AML-193 (cell line): ENCODE results near the gene MAML1.
"Not testable (repeated sequence)": the region's sequence is repeated elsewhere in the genome, so short reads cannot be mapped to it uniquely, and the experiment has no call there.

Experiments
- DNase-seq, 2 experiments: peaks; one replicate each; lab custom pipeline; 2025; lab: John Stamatoyannopoulos, UW

MAML1 gene

GRCh38 chr5:179734536-179735164 is 2.0 kb downstream of the MAML1 start:
- DNase-seq: no peak

DNA sequence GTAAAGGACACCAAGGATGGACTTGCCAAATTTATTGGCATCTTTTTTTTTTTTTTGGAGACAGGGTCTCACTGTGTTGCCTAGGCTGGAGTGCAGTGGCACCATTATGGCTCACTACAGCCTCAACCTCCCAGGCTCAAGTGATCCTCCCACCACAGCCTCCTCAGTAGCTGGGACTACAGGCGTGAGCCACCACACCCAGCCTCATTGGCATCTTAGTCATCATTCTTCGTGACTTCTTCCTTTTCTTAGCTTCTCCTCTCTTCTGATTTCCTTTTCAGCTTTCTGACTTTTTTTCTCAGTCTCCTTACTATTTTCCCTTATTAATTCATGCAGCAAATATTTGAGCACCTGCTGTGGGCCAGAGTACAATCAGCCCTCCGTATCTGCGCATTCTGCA is 6.1 kb downstream of the MAML1 start:
- no peak for DNase-seq

- not testable (repeated sequence) for DNase-seq
Observed at GRCh38 chr5:179744106-179744505, 11.5 kb downstream of the MAML1 start.

DNA sequence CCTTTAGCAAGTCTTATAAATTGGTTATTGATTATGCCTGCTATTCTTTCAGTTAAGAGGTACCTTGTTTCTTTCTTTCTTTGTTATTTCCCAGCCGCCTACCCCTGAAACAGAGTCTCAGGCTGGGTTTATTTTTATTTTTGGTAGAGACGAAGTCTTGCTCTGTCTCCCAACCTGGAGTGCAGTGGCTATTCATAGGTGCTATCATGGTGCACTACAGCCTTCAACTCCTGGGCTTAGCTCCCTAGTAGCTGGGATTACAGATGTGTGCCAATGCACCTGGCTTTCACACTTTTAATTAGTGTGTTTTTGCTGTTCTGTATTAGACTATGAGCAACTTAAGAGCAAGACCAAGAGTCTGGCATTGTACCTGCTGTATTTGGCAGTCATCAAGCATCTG is 14.2 kb downstream of the MAML1 start:
- DNase-seq: no peak

- no peak for DNase-seq
Observed at GRCh38 chr5:179747811-179748210, 15.2 kb downstream of the MAML1 start.

GRCh38 chr5:179749857-179750508 is 17.4 kb downstream of the MAML1 start:
- DNase-seq: no peak

- DNase-seq: no peak
Observed at GRCh38 chr5:179753971-179754370, 21.3 kb downstream of the MAML1 start.

- DNase-seq: no peak
Observed at GRCh38 chr5:179755022-179755421, 22.4 kb downstream of the MAML1 start.

DNA sequence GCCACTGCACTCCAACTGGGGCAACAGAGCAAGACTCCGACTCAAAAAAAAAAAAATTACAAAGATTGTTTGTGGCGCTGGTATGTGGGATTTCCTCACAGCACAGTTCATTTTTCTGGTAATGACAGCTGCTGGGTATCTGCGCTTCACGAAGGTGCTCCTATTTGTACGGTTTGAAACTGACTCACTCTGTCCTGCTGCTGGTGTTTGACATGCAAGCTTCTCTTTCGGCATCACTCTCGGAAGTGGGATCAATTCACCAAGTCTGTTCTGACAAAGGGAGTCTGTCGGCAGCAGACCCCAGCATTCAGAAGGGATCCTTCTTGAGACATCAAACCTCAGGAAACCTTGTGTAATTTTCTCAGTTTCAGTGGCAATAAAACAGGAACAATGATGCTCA is 26.3 kb downstream of the MAML1 start:
- peak; percentile 21 to 42 for DNase-seq

- no peak for DNase-seq
Observed at GRCh38 chr5:179759581-179760551, 27.2 kb downstream of the MAML1 start.

DNA sequence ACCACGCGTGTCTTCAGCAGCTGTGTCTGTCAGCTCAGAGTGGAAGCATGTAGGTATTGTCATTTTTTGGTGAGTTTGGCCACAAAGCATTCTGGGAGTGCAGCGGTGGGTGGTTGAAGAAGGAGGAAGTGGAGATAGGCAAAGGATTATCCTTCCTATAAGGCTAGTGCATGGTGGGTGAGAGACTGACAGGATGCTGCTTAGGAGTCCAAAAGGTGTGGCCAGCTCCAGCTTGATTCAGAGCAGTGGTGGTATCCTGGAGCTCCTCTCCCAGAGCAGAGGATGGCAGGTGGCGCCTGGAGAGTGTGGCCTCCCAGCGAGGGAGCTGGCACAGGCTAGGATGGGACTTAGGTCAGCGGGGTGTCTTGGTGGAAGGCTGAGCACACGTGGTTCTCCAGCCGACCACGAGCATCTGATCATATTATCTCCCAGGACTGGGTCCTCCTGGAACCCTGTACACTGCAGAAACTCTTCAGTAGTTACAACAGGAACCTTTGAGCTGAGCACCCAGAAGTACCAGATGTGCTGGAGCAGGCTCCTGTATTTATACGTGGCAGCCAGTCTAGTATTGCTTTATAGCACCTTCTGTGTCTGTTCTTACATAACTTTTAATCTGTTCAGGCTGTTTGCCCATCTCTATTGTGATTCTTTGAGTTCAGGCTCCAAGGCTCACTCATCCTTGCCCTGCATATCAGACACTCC is 29.6 kb downstream of the MAML1 start:
- peak; percentile 50 to 60 for DNase-seq

GRCh38 chr5:179762781-179763176 is 30.2 kb downstream of the MAML1 start:
- no peak for DNase-seq

DNA sequence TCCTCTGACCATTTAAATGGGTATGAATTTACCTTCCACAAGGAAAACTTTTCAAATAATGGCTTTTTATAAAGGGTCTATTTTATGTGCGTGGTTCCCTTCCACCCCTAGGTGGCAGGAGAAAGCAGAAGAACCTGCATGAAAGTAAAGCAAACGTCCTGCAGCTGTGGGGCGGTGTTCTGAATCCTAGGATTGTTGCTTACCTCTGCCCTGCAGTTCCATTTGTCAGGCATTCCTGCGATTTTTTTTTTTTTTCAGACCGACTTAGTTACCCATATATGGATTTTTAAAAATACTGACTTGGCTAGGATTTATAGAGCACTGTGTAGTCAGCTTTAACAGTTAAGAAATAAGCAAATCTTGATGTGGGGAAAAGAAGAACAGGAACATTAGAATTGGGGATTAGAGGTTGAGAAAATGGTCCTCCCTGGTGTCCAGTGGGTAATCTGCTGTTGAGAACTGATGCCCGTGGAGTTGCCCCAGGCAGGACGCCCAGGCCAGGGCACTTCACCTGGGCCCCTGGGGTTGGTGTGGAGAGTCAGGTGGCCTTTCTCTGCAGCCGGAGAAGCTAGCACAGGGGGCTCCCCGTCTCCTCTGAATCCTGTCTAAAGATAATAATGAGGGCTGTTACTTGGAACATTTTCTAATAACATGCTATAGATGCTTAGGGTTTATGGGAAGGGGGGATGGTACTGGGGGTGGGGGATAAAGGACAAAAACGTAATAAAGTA is 30.8 kb downstream of the MAML1 start:
- peak; percentile 55 to 63 for DNase-seq

DNA sequence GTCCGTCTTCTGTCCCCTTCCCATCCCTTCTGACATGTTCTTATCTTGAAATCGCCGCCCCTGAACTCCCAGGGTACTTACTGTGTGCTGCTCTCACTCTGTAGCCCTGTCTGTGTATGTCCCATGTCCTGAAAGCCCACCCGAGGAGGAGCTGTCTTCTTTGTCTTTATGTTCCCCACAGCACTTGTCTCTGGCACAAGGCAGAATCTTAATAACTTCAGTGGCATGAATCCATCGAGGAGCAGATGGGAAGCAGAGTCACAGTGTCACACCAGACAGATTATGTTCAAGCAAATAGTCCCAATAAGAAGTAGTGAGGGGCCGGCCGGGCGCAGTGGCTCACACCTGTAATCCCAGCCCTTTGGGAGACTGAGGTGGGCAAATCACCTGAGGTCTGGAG is 31.4 kb downstream of the MAML1 start:
- no peak for DNase-seq

- no peak for DNase-seq
Observed at GRCh38 chr5:179765400-179765799, 32.8 kb downstream of the MAML1 start.

DNA sequence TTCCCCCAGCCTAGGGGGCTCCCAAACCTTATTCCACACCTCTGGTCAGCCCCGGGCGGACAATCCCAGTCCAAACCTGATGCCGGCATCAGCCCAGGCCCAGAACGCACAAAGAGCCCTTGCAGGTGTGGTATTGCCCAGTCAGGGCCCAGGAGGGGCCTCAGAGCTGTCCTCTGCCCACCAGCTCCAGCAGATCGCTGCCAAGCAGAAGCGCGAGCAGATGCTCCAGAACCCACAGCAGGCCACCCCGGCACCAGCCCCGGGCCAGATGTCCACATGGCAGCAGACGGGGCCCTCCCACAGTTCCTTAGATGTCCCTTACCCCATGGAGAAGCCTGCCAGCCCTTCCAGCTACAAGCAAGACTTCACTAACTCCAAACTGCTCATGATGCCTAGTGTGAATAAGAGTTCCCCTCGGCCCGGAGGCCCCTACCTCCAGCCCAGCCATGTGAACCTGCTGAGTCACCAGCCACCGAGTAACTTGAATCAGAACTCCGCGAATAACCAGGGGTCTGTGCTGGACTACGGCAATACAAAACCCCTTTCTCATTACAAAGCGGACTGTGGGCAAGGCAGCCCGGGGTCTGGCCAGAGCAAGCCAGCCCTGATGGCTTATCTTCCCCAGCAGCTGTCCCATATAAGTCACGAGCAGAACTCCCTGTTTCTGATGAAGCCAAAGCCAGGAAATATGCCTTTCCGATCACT is 33.6 kb downstream of the MAML1 start:
- no peak for DNase-seq

DNA sequence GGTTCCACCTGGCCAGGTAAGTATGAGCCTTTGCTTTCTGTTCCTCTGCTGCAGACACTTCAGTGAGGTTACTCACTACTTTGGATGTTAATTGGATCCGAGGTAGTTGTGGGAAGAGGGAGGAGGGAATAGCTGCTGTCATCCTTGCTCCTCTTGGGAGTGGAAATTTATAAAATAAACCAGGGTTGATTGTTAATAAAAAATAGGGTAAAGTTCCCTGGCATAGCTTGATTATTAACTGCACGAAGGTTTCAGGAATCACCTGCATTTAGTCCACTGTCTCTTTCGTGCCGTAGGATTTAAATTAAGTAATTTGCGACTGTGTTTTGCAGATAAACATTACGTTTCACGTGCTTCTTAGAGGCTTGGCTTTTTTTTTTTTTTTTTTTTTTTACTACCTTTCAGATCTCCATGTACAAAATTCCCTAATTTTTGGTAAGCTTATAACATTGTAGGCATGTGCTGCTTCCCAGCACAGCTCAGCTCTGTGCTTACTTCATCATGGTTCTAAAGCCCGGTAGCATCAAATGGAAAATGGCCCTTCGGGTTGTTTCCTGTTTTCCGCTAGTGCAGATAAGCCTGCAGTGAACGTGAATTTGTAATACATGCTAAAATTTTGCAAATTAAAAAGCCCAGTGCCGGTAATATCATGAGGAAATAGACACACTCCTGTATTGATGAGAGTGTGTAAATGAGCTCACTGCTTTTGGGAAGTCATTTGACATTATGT is 34.3 kb downstream of the MAML1 start:
- DNase-seq: no peak

DNA sequence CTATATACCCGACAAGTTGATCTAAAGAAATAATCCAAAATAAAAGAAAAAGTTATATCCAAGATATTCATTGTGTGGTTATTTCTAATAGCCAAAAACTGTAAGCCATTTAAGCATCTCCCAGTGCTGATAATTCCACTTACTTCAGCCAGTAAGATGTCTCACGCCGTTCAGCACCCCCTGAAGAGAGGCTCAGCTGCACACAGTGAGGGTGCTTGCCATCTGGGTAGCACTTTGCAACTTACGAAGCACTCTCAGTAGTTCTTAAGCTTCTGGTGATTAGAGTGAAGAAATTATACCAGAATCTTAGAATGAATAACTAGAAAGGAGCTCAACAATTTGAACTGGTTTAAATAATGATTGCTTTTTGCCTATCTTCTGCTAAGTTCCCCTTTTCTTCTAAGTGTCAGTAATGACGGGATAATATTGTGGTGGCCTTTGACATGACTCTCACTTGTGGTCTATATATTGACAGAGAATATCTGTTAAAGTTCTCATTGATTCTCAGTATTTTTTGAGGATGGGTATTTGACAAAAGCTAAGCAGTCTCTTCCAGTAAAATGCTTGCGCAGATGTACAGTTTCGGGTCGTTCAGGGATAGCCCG is 35.0 kb downstream of the MAML1 start:
- peak in 1 of 2 experiments; percentile 11 for DNase-seq

DNA sequence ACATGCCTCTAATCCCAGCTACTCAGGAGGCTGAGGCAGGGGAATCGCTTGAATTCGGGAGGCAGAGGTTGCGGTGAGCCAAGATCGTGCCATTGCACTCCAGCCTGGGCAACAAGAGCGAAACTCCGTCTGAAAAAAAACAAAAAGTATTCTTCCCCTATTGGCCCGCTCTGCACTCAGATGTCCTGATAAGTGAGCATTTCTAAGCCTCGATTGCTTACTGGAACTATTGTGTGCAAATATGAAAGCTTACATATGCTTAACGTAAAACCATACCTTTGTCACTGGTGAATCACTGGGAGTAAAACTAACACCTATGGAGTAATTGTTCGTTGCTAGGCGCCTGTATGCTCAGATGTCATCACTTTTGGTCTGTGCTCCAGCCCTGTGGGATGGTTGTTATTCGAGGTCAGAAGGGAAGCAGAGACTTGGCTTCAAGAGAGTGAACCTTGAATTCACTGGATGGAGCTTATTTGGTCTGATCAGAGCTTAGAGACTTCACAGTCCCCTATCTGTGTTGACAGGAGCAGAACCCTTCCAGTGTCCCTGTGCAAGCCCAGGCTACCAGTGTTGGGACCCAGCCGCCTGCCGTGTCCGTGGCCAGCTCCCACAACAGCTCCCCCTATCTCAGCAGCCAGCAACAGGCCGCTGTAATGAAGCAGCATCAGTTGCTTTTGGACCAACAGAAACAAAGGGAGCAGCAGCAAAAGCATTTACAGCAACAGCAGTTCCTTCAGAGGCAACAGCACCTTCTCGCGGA is 35.9 kb downstream of the MAML1 start:
- no peak for DNase-seq
